ENCODE data around the gene NCK1.

DNA sequence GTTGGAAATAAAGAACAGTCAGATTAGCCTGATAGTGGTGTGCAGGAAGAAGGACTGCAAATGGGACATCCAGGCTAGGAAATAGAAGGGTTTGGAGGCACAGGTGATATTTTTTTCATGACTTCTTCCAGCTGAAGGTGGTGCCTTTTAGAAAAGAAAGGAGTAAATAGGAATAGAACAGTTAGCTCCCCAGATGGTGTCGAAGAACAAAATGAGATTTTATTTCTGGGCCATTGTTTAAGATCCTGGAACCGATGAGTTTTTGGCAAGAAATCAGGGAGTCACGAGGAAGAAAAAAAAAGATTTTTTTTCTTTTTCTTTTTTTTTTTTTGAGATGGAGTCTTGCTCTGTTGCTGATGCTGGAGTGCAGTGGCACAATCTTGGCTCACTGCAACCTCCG is 9.8 kb upstream of the NCK1 start:
- TF ChIP-seq POLR2AphosphoS5 (IDR thresholded peaks at IDR 0.05) (no peak), POLR2A (IDR thresholded peaks at IDR 0.05) (no peak), EP300 (IDR thresholded peaks at IDR 0.05) (no peak)
- TF ChIP-seq, protein P1, sequence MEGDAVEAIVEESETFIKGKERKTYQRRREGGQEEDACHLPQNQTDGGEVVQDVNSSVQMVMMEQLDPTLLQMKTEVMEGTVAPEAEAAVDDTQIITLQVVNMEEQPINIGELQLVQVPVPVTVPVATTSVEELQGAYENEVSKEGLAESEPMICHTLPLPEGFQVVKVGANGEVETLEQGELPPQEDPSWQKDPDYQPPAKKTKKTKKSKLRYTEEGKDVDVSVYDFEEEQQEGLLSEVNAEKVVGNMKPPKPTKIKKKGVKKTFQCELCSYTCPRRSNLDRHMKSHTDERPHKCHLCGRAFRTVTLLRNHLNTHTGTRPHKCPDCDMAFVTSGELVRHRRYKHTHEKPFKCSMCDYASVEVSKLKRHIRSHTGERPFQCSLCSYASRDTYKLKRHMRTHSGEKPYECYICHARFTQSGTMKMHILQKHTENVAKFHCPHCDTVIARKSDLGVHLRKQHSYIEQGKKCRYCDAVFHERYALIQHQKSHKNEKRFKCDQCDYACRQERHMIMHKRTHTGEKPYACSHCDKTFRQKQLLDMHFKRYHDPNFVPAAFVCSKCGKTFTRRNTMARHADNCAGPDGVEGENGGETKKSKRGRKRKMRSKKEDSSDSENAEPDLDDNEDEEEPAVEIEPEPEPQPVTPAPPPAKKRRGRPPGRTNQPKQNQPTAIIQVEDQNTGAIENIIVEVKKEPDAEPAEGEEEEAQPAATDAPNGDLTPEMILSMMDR (IDR thresholded peaks at IDR 0.05): no peak

All from upper lobe of left lung (tissue), 4 donors.